ENCODE measurements around the gene MTM1.

DNA sequence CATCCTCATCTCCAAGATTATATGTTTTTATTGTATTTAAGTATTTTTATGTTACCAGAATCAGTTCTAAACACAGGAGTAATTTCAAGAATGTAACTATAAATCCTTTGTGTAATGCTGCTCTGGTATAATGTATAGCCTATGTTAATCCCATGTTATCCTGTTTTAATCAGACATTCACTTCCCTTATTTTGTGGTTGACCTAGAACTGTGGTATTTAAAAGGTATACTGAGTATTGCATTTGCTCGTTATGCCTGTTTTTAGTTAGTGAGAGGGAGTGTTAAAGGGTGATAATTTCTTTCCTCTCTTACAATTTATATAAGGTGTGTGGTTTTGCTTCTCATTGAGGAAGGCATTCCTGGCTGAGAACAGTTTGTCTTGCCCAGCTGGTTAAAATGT is 26.2 kb downstream of the MTM1 start:
- TF ChIP-seq, protein P1, sequence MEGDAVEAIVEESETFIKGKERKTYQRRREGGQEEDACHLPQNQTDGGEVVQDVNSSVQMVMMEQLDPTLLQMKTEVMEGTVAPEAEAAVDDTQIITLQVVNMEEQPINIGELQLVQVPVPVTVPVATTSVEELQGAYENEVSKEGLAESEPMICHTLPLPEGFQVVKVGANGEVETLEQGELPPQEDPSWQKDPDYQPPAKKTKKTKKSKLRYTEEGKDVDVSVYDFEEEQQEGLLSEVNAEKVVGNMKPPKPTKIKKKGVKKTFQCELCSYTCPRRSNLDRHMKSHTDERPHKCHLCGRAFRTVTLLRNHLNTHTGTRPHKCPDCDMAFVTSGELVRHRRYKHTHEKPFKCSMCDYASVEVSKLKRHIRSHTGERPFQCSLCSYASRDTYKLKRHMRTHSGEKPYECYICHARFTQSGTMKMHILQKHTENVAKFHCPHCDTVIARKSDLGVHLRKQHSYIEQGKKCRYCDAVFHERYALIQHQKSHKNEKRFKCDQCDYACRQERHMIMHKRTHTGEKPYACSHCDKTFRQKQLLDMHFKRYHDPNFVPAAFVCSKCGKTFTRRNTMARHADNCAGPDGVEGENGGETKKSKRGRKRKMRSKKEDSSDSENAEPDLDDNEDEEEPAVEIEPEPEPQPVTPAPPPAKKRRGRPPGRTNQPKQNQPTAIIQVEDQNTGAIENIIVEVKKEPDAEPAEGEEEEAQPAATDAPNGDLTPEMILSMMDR (conservative IDR thresholded peaks at IDR 0.05; ENCODE audit: low read depth in 2 of 2): no peak
- TF ChIP-seq JUNB (IDR thresholded peaks at IDR 0.05; ENCODE audit: unreplicated experiment): no peak
- no peak for TF ChIP-seq EZH2 (IDR thresholded peaks at IDR 0.05; ENCODE audit: low read depth, unreplicated experiment)
- no peak for TF ChIP-seq EZH2phosphoT487 (IDR thresholded peaks at IDR 0.05; ENCODE audit: unreplicated experiment)
- no peak for TF ChIP-seq POLR2AphosphoS5 (IDR thresholded peaks at IDR 0.05; ENCODE audit: low read depth)
- TF ChIP-seq, protein P2, sequence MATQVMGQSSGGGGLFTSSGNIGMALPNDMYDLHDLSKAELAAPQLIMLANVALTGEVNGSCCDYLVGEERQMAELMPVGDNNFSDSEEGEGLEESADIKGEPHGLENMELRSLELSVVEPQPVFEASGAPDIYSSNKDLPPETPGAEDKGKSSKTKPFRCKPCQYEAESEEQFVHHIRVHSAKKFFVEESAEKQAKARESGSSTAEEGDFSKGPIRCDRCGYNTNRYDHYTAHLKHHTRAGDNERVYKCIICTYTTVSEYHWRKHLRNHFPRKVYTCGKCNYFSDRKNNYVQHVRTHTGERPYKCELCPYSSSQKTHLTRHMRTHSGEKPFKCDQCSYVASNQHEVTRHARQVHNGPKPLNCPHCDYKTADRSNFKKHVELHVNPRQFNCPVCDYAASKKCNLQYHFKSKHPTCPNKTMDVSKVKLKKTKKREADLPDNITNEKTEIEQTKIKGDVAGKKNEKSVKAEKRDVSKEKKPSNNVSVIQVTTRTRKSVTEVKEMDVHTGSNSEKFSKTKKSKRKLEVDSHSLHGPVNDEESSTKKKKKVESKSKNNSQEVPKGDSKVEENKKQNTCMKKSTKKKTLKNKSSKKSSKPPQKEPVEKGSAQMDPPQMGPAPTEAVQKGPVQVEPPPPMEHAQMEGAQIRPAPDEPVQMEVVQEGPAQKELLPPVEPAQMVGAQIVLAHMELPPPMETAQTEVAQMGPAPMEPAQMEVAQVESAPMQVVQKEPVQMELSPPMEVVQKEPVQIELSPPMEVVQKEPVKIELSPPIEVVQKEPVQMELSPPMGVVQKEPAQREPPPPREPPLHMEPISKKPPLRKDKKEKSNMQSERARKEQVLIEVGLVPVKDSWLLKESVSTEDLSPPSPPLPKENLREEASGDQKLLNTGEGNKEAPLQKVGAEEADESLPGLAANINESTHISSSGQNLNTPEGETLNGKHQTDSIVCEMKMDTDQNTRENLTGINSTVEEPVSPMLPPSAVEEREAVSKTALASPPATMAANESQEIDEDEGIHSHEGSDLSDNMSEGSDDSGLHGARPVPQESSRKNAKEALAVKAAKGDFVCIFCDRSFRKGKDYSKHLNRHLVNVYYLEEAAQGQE (IDR thresholded peaks at IDR 0.05; ENCODE audit: unreplicated experiment): no peak
